DOHH2 (cell line): ENCODE measurements around the gene PAQR5.

Experiments used
- CTCF ChIP-seq: fragments of 200-600 bp; sonication (generic); IDR thresholded peaks from one replicate; pipeline ENCODE4 v1.5.1; 2014; ENCODE audit warnings: antibody characterized with exemption, mild to moderate bottlenecking, low read depth, low read length; ENCODE audit not compliant: poor library complexity, severe bottlenecking
- EZH2phosphoT487 ChIP-seq: fragments of 200-600 bp; sonication (generic); IDR thresholded peaks from 2 replicates; pipeline ENCODE4 v1.6.1; 2017; ENCODE audit warnings: borderline replicate concordance, mild to moderate bottlenecking, antibody characterized with exemption, low read length, moderate library complexity, mixed read lengths

DNA sequence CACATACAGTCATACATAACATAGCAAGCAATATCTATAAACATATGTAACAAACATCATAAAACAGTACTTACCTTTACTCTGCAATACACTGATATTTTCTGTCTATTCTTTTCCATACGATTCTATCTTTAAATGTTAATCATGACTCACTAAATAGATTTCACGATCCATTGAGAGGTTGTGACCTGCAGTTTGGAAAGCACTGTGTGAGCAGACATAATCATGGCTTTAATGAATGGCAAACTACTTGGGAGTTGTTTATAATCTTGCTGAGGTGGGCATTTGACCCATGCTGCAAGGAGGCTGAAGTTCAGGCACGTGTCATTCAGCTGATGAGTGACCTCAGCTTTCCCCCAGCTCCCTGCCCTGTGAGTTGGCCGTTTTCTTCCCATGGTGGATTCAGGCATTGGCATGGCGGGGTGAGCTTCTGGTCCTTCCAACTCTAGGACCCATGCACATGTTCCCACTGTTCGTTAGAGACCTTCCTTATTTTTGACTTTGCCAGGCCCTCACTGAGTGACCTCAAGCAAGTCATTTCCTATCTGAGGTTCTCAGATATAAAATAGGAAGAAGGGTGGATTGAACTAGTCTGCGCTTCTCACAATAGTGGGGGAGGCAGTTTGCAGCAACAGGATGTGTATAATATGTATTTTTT is 41.7 kb downstream of the PAQR5 start:
- TF ChIP-seq CTCF (no peak), EZH2phosphoT487 (no peak)
